Astrocyte of the cerebellum (primary cell): ENCODE results near the gene MICAL1.
"Not testable (repeated sequence)": the region's sequence is repeated elsewhere in the genome, so short reads cannot be mapped to it uniquely, and the experiment has no call there.

Source experiments
- DNase-seq: peaks from one replicate; pipeline ENCODE4 v3.0.0-alpha.2; 2011; ENCODE audit warnings: low read depth
- H3K4me3 ChIP-seq: 2 replicates; pipeline ENCODE4 v1.5.1; 2011; ENCODE audit warnings: mild to moderate bottlenecking, low read depth, low read length, moderate library complexity
- in situ Hi-C: cut with HindIII; loops from 2 replicates; pipeline ENCODE4 v1.10.0; 2017; ENCODE audit warnings: low sequenced_read_pairs
- TF ChIP-seq, protein P1 (sequence below): IDR thresholded peaks from 2 replicates; pipeline ENCODE4 v1.5.1; 2012; ENCODE audit warnings: low read length, low read depth, moderate library complexity, mild to moderate bottlenecking; ENCODE audit errors: missing control alignments

MICAL1 gene

DNA sequence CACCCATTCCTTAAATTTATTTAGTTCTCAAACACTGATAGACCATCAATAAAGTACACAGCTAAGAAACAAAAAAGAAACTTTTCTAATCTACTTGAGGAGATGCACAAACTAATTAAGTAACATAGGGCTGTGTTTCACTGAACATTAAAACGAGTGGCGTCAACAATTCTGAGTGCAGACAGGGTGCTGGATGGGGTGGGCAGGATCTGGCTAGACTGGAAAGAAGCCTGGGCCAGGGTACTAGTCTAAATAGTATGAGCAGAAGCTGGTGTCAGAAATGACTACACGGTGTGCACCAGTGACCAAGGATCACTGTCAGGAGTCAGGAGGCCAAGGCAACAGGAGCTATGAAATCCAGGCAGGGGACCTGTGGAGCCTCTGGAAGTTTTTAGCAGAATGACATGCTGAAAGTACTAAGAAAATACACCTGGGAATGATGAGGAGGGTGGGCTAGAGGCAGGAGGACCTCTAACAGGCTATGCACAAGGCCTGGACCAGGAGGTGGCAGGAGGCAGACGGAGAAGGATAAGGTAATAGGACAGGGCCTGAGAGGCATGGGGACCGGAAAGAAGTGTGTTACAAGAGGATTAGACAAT is 14.1 kb upstream of the MICAL1 start:
- H3K4me3 ChIP-seq: no peak overlapping the region
- TF ChIP-seq, protein P1, sequence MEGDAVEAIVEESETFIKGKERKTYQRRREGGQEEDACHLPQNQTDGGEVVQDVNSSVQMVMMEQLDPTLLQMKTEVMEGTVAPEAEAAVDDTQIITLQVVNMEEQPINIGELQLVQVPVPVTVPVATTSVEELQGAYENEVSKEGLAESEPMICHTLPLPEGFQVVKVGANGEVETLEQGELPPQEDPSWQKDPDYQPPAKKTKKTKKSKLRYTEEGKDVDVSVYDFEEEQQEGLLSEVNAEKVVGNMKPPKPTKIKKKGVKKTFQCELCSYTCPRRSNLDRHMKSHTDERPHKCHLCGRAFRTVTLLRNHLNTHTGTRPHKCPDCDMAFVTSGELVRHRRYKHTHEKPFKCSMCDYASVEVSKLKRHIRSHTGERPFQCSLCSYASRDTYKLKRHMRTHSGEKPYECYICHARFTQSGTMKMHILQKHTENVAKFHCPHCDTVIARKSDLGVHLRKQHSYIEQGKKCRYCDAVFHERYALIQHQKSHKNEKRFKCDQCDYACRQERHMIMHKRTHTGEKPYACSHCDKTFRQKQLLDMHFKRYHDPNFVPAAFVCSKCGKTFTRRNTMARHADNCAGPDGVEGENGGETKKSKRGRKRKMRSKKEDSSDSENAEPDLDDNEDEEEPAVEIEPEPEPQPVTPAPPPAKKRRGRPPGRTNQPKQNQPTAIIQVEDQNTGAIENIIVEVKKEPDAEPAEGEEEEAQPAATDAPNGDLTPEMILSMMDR: no peak

DNA sequence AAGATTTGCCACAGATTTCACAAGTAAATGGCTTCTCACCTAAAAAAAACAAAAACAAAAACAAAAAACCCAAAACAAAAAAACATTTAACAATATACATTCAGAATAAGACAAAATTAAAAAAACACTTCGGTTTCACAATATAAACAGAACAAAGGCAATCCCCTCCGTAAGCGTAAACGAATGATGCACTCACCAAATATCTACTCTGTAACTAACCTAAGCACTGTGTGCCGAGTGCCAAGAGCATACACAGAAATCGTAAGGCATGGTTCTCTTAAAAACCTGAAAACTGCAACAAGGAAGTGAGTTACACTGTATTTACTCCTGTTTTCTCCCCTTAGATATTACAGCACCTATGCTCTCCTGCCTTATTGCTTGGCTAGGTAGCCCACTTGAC is 12.1 kb upstream of the MICAL1 start:
- DNase-seq: no peak
- H3K4me3 ChIP-seq: no peak overlapping the region
- TF ChIP-seq, protein P1: no peak
- in situ Hi-C loops: no loop called here

More for the DNA sequence above, 14.1 kb upstream of the MICAL1 start:
- in situ Hi-C loops: no loop called here
- no peak for DNase-seq

DNA sequence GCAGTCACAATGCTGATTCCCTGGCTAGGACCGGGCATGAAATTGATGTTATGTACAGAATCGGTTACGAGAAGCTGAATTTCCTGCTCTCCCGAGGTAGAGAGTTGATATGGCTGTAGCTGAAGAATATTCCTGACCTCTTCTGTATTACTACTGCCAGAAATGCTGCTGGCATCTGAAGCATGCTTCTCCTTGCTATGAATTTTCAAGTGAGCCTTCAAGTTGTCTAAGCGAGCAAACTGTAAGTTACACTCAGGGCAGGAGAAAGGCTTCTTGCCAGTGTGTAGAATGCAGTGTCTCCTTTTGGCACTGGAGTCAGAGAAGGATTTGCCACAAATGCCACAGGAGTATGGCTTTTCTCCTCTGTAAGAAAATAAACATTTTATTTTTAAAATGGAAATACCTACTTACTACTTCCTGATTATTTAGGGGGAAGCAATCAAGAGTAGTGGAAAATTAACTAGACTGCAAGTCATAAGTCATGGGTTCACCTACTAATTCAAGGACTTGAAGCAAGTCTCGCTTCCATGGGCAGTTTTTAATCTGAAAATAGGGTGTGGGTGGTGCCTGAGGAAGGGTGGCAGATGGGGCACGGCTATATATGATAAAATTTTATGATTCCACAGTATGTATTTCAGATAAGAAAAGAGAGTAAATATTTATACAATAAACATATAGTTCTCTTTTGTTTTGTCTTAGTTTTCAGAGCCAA is 10.8 kb upstream of the MICAL1 start:
- TF ChIP-seq, protein P1: no peak
- in situ Hi-C loops: no loop called here
- no peak overlapping the region for H3K4me3 ChIP-seq
- DNase-seq: no peak

DNA sequence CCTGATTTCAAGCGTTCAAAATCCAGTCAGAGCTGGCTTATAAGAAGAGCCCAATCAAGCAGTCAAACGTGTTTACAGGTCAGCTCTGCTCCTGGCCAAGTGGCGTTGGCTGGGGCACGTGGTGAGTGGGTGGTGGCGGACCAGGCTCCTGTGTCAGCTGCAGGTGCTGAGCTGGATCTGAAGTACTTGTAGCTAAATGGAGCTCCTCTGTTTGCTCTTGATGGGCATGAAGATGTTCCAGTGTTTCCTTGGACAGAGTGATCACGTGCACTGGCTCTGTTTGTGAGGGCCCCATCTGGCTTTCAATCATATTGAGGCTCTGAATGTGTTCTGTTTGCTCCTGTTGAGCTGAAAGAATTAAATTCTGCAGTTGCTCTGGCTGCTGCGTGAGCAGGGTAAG is 10.2 kb upstream of the MICAL1 start:
- in situ Hi-C loops: no loop called here
- DNase-seq: no peak
- TF ChIP-seq, protein P1: no peak
- no peak overlapping the region for H3K4me3 ChIP-seq

DNA sequence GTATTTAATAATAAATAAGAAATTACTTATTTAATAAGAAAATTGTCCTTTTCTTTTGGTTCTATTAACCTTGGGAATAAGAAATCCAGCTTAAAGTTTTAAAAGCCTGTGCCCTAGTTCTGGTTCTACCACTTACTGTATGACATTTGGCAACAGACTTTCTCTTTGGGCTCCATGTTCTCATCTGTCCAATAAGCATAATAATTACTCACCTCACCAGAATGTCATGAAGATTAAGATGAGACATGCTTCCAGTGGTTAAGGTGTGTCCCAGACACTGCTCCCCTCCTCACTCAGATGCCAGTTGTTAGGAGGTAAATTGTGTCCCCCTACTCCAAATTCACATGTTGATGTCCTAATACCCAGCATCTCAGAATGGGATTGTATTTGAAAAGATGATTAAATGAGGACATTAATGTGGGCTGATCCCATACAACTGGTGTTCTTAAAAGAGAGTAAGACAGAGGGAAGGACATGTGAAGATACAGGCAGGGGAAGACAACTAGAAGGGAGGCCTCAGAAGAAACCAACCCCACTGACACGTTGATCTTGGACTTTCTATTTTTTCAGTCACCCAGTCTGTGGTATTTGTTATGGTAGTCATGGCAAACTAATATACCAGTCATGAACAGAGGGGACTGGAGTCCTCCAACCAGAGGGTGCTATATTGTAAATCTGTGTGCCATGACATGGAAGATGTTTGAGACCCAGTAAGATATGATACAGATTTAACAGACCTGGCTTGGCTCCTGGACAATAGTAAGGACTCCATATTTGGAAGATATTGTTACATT is 6.4 kb upstream of the MICAL1 start:
- in situ Hi-C loops: no loop called here
- TF ChIP-seq, protein P1: no peak
- no peak overlapping the region for H3K4me3 ChIP-seq
- DNase-seq: no peak

DNA sequence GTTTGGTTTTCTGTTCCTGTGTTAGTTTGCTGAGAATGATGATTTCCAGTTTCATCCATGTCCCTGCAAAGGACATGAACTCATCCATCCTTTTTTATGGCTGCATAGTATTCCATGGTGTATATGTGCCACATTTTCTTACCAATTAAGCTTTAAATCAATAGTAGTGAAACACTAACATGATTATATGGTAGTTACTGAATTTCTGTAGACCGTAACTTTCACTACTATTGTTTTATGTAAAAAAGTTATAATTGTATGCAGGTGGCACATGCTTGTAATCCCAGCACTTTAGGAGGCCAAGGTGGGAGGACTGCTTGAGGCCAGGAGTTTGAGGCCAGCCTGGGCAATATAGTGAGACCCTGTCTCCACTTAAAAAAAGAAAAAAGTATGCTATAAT is 5.6 kb upstream of the MICAL1 start:
- in situ Hi-C loops, DNase-seq, H3K4me3 ChIP-seq: not testable (repeated sequence)
